GM18909 (cell line): ENCODE results near the gene AKAP6.
"Not testable (repeated sequence)": the region's sequence is repeated elsewhere in the genome, so short reads cannot be mapped to it uniquely, and the experiment has no call there.

Experiments
- ATAC-seq: cut with Tn5 transposase; IDR thresholded peaks from one replicate; pipeline ENCODE4 v1.9.1; 2021; ENCODE audit warnings: mild to moderate bottlenecking; ENCODE audit not compliant: unreplicated experiment, poor library complexity

AKAP6 gene

GRCh38 chr14:32774214-32774613 is 445.1 kb downstream of the AKAP6 start:
- ATAC-seq: no peak

- no peak for ATAC-seq
Measured at GRCh38 chr14:32779840-32780239, 450.7 kb downstream of the AKAP6 start.

- ATAC-seq: no peak
Measured at GRCh38 chr14:32784405-32784804, 455.3 kb downstream of the AKAP6 start.

GRCh38 chr14:32785585-32785984 is 456.5 kb downstream of the AKAP6 start:
- no peak for ATAC-seq

DNA sequence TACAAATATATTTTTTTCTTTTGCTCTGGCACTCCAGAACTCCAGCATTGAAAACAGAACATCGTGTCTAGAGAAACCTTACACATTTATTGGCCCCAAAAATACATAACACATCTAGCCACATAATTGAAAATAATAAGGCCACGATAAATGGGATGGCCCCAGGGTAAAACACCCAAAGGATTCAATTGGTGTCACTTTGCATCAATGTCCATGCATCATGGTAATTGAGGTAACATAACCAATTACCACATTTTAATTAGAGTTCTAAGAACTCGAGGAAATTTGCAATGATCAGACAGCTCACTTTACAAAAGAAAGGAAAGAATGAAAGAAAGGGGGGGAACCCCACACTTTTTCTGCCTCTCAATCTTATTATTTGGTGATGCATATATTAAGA is 457.8 kb downstream of the AKAP6 start:
- ATAC-seq: no peak

DNA sequence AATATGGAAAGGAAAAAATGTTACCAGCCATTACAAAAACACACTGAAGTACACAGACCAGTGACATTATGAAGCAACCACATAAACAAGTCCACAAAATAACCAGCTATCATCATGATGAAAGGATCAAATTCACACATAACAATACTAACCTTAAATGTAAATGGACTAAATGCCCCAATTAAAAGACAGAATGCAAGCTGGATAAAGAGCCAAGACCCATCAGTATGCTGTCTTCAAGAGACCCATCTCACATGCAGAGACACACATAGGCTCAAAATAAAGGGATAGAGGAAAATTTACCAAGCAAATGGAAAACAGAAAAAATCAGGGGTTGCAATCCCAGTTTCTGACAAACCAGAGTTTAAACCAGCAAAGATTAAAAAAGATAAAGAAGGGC is 463.9 kb downstream of the AKAP6 start:
- not testable (repeated sequence) for ATAC-seq

GRCh38 chr14:32800320-32800719 is 471.2 kb downstream of the AKAP6 start:
- ATAC-seq: no peak

DNA sequence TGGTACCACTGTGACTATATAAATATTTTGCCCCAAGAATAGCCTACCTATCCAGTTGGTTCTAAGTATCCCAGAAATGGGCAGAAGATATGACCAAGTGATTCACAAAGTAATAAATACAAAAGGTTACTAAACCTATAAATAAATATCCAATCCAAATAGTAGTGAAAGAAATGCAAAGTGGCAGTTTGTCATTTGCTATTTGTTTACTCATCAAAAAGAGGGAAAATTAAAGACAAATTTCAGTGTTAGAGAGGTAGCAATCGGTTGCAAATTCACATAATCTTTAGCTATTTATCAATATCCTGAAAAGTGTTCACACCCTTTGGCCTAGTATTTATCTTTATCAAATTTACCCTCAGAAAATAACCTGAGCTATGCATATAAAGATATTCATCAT is 473.2 kb downstream of the AKAP6 start:
- ATAC-seq: no peak

DNA sequence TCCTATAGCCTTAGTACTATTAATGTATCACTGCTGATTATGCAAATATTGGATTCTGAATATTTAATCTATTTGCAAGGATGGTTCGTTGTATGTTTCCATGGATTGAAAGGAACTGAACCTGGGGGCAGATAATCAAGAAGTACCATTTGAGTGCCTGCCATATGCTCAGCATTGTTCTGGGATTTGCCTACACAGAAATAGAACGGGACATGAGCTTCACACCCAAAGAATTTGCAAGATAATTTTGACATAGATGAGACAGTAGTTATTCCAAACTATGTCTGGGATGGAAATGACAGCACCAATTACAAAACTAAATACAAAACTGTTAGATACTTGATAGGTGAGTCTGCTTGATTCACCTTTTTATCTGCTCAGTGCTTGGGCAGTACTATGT is 476.9 kb downstream of the AKAP6 start:
- no peak for ATAC-seq

GRCh38 chr14:32808644-32809043 is 479.5 kb downstream of the AKAP6 start:
- ATAC-seq: no peak

- no peak for ATAC-seq
Measured at GRCh38 chr14:32809255-32809654, 480.2 kb downstream of the AKAP6 start.

DNA sequence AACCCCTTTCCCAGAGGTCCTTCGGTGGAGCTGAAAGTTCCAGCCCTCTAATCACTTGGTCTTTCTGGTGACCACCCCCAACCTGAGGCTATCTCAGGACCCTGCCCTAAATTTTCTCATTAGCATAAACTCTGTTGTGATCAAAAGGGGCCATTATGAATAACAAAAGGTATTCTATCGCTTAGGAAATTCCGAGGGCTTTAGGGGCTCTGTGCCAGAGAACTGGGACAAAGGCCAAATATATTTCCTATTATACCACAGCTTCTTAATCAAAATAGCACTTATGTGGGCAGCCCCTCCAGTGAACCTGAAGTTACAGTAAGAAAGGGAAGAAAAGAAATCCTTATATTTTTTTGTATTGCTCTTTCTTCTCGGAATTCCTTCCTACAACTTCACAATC is 484.3 kb downstream of the AKAP6 start:
- no peak for ATAC-seq

DNA sequence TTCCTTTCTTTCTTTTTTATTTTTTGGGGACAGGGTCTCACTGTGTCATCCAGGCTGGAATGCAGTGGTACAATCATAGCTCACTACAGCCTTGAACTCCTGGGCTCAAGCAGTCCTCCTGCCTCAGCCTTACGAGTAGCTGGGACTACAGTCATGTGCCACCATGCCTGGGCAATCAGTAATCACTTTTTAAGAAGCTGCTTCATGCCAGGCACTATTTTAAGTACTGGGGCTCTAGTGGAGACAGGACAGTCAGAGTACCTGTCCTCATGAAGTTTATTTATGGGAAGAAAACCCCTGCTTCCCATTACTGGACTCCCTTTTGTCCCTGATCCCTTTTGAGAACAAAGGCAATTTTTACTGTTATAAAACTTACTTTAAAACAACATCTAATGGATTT is 485.6 kb downstream of the AKAP6 start:
- ATAC-seq: no peak

GRCh38 chr14:32816588-32816987 is 487.5 kb downstream of the AKAP6 start:
- ATAC-seq: no peak

DNA sequence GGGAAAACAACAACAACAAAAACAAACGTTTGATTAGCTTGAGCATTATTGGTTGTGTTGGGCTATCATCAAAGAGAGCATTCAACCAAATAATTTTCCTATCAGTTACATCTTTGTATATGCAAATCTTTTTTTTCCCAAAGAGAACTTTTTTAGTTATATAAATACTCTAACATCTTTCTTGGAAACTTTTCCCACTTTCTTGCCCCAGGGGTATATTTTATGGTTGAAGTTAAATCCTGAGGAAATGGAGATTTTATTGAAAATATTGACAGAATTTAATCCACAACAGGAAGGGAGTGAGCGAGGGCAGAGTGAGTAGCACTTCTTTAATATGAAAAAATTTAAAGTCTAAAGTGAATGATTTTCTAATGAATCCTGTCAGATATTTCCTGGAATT is 488.7 kb downstream of the AKAP6 start:
- ATAC-seq: no peak

DNA sequence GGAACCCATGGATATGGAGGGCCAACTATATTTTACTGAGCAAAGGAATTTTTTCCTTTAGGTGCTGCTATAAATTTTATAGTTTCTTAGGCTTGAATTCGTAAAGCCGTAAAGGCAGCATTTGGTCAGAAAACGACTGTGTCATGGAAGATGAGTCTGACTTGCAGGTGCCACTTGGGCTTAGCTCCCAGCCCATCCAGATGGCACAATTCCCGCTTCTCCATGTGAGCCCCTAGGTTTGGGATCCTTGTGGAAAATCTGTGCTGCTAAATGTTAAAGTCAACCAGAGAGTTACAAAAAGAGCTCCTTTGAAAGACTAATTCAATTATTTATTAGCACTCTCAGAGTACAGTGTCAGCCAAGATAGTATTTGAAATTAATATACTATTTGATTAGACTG is 489.5 kb downstream of the AKAP6 start:
- ATAC-seq: no peak

GRCh38 chr14:32820181-32820580 is 491.1 kb downstream of the AKAP6 start:
- ATAC-seq: no peak

DNA sequence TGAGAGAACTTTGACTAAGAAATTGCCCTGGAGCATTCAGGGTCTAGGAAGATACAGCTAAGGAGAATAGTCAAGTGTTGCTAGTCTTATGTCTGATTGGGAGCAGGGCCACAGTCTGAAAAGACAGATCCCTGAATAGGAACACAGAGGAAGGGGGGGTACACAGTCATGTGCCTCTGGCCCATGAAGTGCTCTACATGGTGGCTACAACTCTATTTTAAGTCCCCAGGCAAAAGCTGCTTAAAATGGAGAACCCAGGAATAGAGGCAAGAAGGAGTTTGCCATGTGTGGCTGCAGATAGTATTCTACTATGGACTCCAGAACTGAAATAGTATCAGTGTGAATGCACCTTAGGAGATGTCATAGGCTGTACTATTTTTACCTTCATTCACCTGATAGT is 491.6 kb downstream of the AKAP6 start:
- no peak for ATAC-seq

DNA sequence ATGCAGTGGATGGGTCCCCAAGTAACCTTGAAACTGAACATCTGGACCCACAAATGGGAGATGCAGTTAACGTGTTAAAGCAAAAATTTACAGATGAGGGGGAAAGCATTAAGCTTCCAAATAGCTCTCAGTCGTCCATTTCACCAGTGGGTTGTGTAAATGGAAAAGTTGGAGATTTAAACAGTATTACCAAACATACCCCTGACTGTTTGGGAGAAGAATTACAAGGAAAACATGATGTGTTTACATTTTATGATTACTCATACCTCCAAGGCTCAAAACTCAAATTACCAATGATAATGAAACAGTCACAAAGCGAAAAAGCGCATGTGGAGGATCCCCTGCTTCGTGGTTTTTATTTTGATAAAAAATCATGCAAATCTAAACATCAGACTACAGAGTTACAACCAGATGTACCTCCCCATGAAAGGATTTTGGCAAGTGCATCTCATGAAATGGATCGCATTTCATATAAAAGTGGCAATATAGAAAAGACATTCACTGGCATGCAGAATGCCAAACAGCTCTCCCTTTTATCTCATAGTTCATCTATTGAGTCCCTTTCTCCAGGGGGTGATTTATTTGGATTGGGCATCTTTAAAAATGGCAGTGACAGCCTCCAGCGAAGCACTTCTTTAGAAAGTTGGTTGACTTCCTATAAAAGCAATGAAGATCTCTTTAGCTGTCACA is 493.0 kb downstream of the AKAP6 start:
- ATAC-seq: no peak

DNA sequence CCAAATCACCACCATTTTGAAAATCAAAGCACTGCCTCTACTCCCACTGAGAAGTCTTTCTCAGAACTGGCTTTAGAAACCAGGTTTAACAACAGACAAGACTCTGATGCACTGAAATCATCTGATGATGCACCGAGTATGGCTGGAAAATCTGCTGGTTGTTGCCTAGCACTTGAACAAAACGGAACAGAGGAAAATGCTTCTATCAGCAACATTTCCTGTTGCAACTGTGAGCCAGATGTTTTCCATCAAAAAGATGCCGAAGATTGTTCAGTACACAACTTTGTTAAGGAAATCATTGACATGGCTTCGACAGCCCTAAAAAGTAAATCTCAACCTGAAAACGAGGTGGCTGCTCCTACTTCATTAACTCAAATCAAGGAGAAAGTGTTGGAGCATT is 494.6 kb downstream of the AKAP6 start:
- ATAC-seq: no peak

DNA sequence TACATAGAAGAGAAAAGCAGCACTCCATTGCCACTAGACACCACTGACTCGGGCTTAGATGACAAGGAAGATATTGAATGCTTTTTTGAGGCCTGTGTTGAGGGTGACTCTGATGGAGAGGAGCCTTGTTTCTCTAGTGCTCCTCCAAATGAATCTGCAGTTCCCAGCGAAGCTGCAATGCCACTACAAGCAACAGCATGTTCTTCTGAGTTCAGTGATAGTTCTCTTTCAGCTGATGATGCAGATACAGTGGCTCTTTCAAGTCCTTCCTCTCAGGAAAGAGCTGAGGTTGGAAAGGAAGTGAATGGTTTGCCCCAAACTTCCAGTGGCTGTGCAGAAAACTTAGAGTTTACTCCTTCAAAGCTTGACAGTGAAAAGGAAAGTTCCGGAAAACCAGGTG is 495.1 kb downstream of the AKAP6 start:
- no peak for ATAC-seq

DNA sequence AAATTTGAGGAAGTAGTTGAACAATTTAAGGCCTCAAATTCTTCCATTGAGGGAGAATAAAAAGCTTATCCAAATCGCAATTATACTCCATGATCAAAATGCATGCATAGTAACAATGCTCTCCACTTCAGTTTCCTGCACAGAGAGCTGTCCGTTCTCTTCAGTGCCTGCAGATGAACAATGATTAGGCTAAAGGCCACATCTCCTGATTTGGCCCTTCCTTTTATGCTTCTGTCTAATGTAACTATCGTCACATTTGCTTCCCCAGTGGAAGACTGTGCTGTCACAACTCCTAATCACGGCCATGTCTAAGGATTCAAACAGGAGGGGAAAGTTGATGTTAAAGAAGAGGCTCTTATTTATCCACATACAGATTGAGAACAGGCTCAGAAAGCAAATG is 496.0 kb downstream of the AKAP6 start:
- no peak for ATAC-seq
